Nephron (organoid): ENCODE measurements around the gene CORO2A.
"Not testable (repeated sequence)": the region's sequence is repeated elsewhere in the genome, so short reads cannot be mapped to it uniquely, and the experiment has no call there.

Experiments used
- H3K27ac Mint-ChIP-seq, 3 experiments: 2 replicates each; pipeline ENCODE4 v1.8.0; 2020; ENCODE audit warnings: mixed read lengths in 3 of 3, mild to moderate bottlenecking in 2 of 3, moderate library complexity in 1 of 3
- H3K27me3 Mint-ChIP-seq: 2 replicates; pipeline ENCODE4 v1.8.0; 2021; ENCODE audit warnings: low read depth, mild to moderate bottlenecking, moderate library complexity, mixed read lengths
- H3K36me3 Mint-ChIP-seq: 2 replicates; pipeline ENCODE4 v1.8.0; 2020; ENCODE audit warnings: low read depth, mixed read lengths
- H3K4me1 Mint-ChIP-seq: 2 replicates; pipeline ENCODE4 v1.8.0; 2020; ENCODE audit warnings: mixed read lengths
- H3K4me3 Mint-ChIP-seq, 3 experiments: 2 replicates each; pipeline ENCODE4 v1.8.0; 2020; ENCODE audit warnings: mild to moderate bottlenecking in 3 of 3, mixed read lengths in 3 of 3, moderate library complexity in 2 of 3
- H3K9me3 Mint-ChIP-seq: 2 replicates; pipeline ENCODE4 v1.8.0; 2020; ENCODE audit warnings: mixed read lengths
- CTCF ChIP-seq, 3 experiments: fragments of 200-600 bp; sonication (generic); IDR thresholded peaks; one replicate each; pipeline ENCODE4 v1.5.0; 2021; ENCODE audit warnings: antibody characterized with exemption in 3 of 3; ENCODE audit not compliant: unreplicated experiment in 3 of 3

Gene CORO2A

GRCh38 chr9:98117984-98118639 is 74.3 kb downstream of the CORO2A start:
- Mint-ChIP-seq H3K4me3 (peak overlapping the region; percentile 70 to 82 (median 79)), H3K36me3 (no peaks in the 10 kb centered on the region), H3K4me1 (peaks cover 14% of the 10 kb centered on the region), H3K9me3 (no peaks in the 10 kb centered on the region), H3K27me3 (peaks cover 16% of the 10 kb centered on the region), H3K27ac (no peak overlapping the region)
- no peak for TF ChIP-seq CTCF (IDR thresholded peaks at IDR 0.05; ENCODE audit: unreplicated experiment in 3 of 3)

- not testable (repeated sequence) for H3K36me3 Mint-ChIP-seq, H3K27ac Mint-ChIP-seq, H3K4me3 Mint-ChIP-seq, H3K9me3 Mint-ChIP-seq
- Mint-ChIP-seq H3K27me3 (peaks cover 16% of the 10 kb centered on the region), H3K4me1 (peaks cover 14% of the 10 kb centered on the region)
These were observed 75.3 kb downstream of the CORO2A start for GRCh38 chr9:98117097-98117496.

GRCh38 chr9:98109052-98109451 is 83.4 kb downstream of the CORO2A start:
- Mint-ChIP-seq H3K4me3 (no peak overlapping the region), H3K36me3 (no peaks in the 10 kb centered on the region), H3K27ac (no peak overlapping the region), H3K9me3 (no peaks in the 10 kb centered on the region), H3K27me3 (peaks cover 4% of the 10 kb centered on the region), H3K4me1 (no peaks in the 10 kb centered on the region)
- no peak for TF ChIP-seq CTCF (IDR thresholded peaks at IDR 0.05; ENCODE audit: unreplicated experiment in 3 of 3)

GRCh38 chr9:98108531-98109031 is 83.9 kb downstream of the CORO2A start:
- no peak overlapping the region for H3K27ac Mint-ChIP-seq
- peaks cover 4% of the 10 kb centered on the region for H3K27me3 Mint-ChIP-seq
- TF ChIP-seq CTCF (IDR thresholded peaks at IDR 0.05; ENCODE audit: unreplicated experiment in 3 of 3) = no peak

GRCh38 chr9:98107926-98108325 is 84.5 kb downstream of the CORO2A start:
- H3K4me3 Mint-ChIP-seq = no peak overlapping the region
- no peaks in the 10 kb centered on the region for H3K4me1 Mint-ChIP-seq
- H3K27ac Mint-ChIP-seq = no peak overlapping the region
- H3K9me3 Mint-ChIP-seq = no peaks in the 10 kb centered on the region
- no peaks in the 10 kb centered on the region for H3K36me3 Mint-ChIP-seq
- peaks cover 4% of the 10 kb centered on the region for H3K27me3 Mint-ChIP-seq
- TF ChIP-seq CTCF (IDR thresholded peaks at IDR 0.05; ENCODE audit: unreplicated experiment in 3 of 3) = no peak

More at GRCh38 chr9:98108531-98109031, 83.9 kb downstream of the CORO2A start:
- Mint-ChIP-seq H3K4me3 (no peak overlapping the region), H3K36me3 (no peaks in the 10 kb centered on the region), H3K9me3 (no peaks in the 10 kb centered on the region), H3K4me1 (no peaks in the 10 kb centered on the region)

GRCh38 chr9:98105006-98105405 is 87.4 kb downstream of the CORO2A start:
- Mint-ChIP-seq H3K4me1 (no peaks in the 10 kb centered on the region), H3K27ac (no peak overlapping the region), H3K4me3 (no peak overlapping the region), H3K27me3 (peaks cover 4% of the 10 kb centered on the region), H3K36me3 (no peaks in the 10 kb centered on the region), H3K9me3 (no peaks in the 10 kb centered on the region)
- TF ChIP-seq CTCF (IDR thresholded peaks at IDR 0.05; ENCODE audit: unreplicated experiment in 3 of 3) = no peak
